Natural killer cell (primary cell): Measurements from ENCODE around the gene ASPA. TPM values are rescaled to one million over a fixed set of nuclear protein-coding genes. Genes with fewer than 3 reads are reported as not detected.

ENCODE experiments used
- ATAC-seq, 3 donors: fragments of 150-1000 bp in 2 of 3; fragments of 200-7000 bp in 1 of 3; cut with Tn5 transposase; 1 replicate in 1 of 3; 2 replicates in 2 of 3; pipeline ENCODE4 v1.10.0; 2021; ENCODE audit warnings: mild to moderate bottlenecking in 2 of 3, moderate library complexity in 2 of 3
- DNase-seq, 2 donors: peaks; one replicate each; pipeline versions ENCODE4 v3.0.0 to v3.0.0-alpha.2; 2013 to 2021; ENCODE audit warnings: mixed read lengths in 1 of 2
- H3K27ac ChIP-seq: one replicate; pipeline ENCODE4 v1.5.1; 2013; ENCODE audit warnings: mild to moderate bottlenecking, low read length
- H3K27me3 ChIP-seq: one replicate; pipeline ENCODE4 v1.6.1; 2013; ENCODE audit warnings: low read length; ENCODE audit not compliant: control insufficient read depth, insufficient read depth
- H3K36me3 ChIP-seq: one replicate; pipeline ENCODE4 v1.6.1; 2013; ENCODE audit warnings: low read length; ENCODE audit not compliant: control insufficient read depth, insufficient read depth
- H3K4me1 ChIP-seq: one replicate; pipeline ENCODE4 v1.6.1; 2013; ENCODE audit warnings: low read length; ENCODE audit not compliant: control insufficient read depth, insufficient read depth
- H3K4me3 ChIP-seq: one replicate; pipeline ENCODE4 v1.5.1; 2013; ENCODE audit warnings: low read length
- H3K9me3 ChIP-seq: one replicate; pipeline ENCODE4 v1.6.1; 2013; ENCODE audit warnings: low read length; ENCODE audit not compliant: control insufficient read depth, insufficient read depth
- H3K27ac Mint-ChIP-seq, 2 donors: one replicate each; pipeline ENCODE4 v1.8.0; 2022; ENCODE audit warnings: mild to moderate bottlenecking in 2 of 2, mixed read lengths in 2 of 2, moderate library complexity in 1 of 2
- H3K27me3 Mint-ChIP-seq, 2 donors: one replicate each; pipeline ENCODE4 v1.8.0; 2022; ENCODE audit warnings: low read depth in 2 of 2, mixed read lengths in 2 of 2
- H3K36me3 Mint-ChIP-seq: one replicate; pipeline ENCODE4 v1.8.0; 2022; ENCODE audit warnings: mixed read lengths
- H3K4me1 Mint-ChIP-seq, 2 donors: one replicate each; pipeline ENCODE4 v1.8.0; 2022; ENCODE audit warnings: mixed read lengths in 2 of 2
- H3K4me3 Mint-ChIP-seq: one replicate; pipeline ENCODE4 v1.8.0; 2022; ENCODE audit warnings: mild to moderate bottlenecking, moderate library complexity, mixed read lengths
- H3K9me3 Mint-ChIP-seq, 2 donors: one replicate each; pipeline ENCODE4 v1.8.0; 2022; ENCODE audit warnings: mixed read lengths in 2 of 2
- CTCF ChIP-seq: fragments of 200-600 bp; IDR thresholded peaks from one replicate; pipeline ENCODE4 v1.8.0; 2022; ENCODE audit warnings: antibody characterized with exemption
- WGBS: methylation state at CpG from one replicate; pipeline ENCODE4 v1.1.7; 2013; ENCODE audit warnings: missing lambda C conversion rate; ENCODE audit not compliant: insufficient coverage; 5-methylcytosine and 5-hydroxymethylcytosine counted together
- intact Hi-C: fragments of 100-400 bp; cut with micrococcal nuclease; formaldehyde crosslinking; loops from one replicate; pipeline ENCODE4 v1.14.2; 2022
- total RNA-seq, 4 donors: library from RNA; stranded (reverse); fragments of 120-200 nt in 1 of 4; gene quantifications; one replicate each; pipeline versions ENCODE4 v1.2.3 to v1.2.4, GENCODE V29; 2013 to 2022

Gene ASPA
- total RNA-seq, 3 donors from 2014 or later (not counting 1 experiment from before 2014, with no cell fraction given): not detected

GRCh38 chr17:3475251-3475685 is 529 bp upstream of the ASPA start:
- WGBS: 79% methylated on average over 4 of the region's 4 CpGs

DNA sequence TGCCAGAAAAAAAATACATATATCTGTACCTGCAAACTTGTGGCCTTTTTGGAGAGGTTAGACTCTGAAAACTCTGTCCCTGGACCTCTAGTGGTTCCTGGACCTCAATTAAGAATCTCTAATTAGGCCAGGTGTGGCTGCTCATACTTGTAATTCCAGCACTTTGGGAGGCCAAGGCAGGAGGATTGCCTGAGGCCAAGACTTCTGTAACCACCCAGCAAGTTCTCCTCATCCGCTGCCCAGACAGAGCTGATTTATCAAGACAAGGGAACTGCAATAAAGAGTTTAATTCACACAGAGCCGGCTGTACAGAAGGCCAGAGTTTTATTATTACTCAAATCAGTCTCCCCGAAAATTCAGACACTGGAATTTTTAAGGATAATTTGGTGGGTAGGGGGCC is 4.2 kb downstream of the ASPA start:
- 95% methylated on average over 3 of the region's 3 CpGs for WGBS
- H3K27me3 Mint-ChIP-seq: peaks cover 0 to 17% of the 10 kb centered on the region in 2 donors
- intact Hi-C loops: no loop called here
- Histone ChIP-seq H3K4me3 (no peak overlapping the region), H3K27ac (no peak overlapping the region), H3K27me3 (no peaks in the 10 kb centered on the region), H3K36me3 (no peaks in the 10 kb centered on the region), H3K4me1 (no peaks in the 10 kb centered on the region), H3K9me3 (no peaks in the 10 kb centered on the region)
- H3K4me1 Mint-ChIP-seq: peaks cover 5 to 7% of the 10 kb centered on the region in 2 donors
- no peak overlapping the region for H3K27ac Mint-ChIP-seq
- no peak for ATAC-seq
- no peaks in the 10 kb centered on the region for H3K9me3 Mint-ChIP-seq
- H3K36me3 Mint-ChIP-seq: no peaks in the 10 kb centered on the region
- DNase-seq: no peak
- no peak overlapping the region for H3K4me3 Mint-ChIP-seq
- TF ChIP-seq CTCF: no peak

More at GRCh38 chr17:3475251-3475685, 529 bp upstream of the ASPA start:
- no peaks in the 10 kb centered on the region for H3K27me3 ChIP-seq
- TF ChIP-seq CTCF: no peak
- H3K4me1 ChIP-seq: no peaks in the 10 kb centered on the region
- no peaks in the 10 kb centered on the region for H3K9me3 ChIP-seq
- Mint-ChIP-seq H3K4me3 (no peak overlapping the region), H3K36me3 (no peaks in the 10 kb centered on the region), H3K9me3 (no peaks in the 10 kb centered on the region), H3K27me3 (peaks cover 0 to 10% of the 10 kb centered on the region in 2 donors), H3K4me1 (peaks cover 5 to 7% of the 10 kb centered on the region in 2 donors), H3K27ac (no peak overlapping the region)
- intact Hi-C loops: no loop called here
- no peak overlapping the region for H3K27ac ChIP-seq
- H3K36me3 ChIP-seq: no peaks in the 10 kb centered on the region
- DNase-seq: no peak
- H3K4me3 ChIP-seq: no peak overlapping the region
- ATAC-seq: no peak

- intact Hi-C loops: no loop called here
- H3K27ac Mint-ChIP-seq: no peak overlapping the region
- H3K4me1 Mint-ChIP-seq: no peaks in the 10 kb centered on the region
- DNase-seq (no peak), ATAC-seq (no peak)
- no peaks in the 10 kb centered on the region for H3K9me3 Mint-ChIP-seq
- Histone ChIP-seq H3K4me1 (no peaks in the 10 kb centered on the region), H3K27me3 (no peaks in the 10 kb centered on the region), H3K27ac (no peak overlapping the region), H3K9me3 (no peaks in the 10 kb centered on the region), H3K36me3 (no peaks in the 10 kb centered on the region), H3K4me3 (no peak overlapping the region)
- TF ChIP-seq CTCF: no peak
- no peaks in the 10 kb centered on the region for H3K36me3 Mint-ChIP-seq
- peaks cover 6 to 22% of the 10 kb centered on the region in 2 donors for H3K27me3 Mint-ChIP-seq
- no peak overlapping the region for H3K4me3 Mint-ChIP-seq
- WGBS: 90% methylated on average over 1 of the region's 3 CpGs
These were observed 7.1 kb downstream of the ASPA start for GRCh38 chr17:3482852-3483251.

DNA sequence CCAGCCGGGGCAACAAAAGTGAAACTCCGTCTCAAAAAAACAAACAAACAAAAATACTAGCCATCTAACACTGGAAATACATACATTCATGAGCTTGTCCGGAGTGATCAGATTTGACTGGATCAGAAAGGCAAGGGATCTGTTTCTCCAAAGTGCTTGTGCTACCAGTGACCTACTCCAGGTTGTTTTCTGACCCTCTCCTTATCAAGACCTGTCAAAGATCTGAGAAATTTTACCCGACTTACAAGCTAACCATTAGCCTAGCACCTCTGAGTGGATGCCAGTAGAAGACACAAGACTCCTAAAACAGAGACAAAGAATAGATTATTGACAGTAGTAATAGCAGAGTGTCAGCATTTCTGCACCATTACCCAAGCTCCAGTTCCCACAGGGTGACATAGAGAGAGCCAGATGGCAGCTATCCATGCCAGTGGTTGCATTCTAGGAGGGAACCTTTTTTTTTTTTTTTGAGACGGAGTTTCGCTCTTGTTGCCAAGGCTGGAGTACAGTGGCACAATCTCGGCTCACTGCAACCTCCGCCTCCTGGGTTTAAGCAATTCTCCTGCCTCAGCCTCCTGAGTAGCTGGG is 9.8 kb downstream of the ASPA start:
- H3K4me1 ChIP-seq: no peaks in the 10 kb centered on the region
- Mint-ChIP-seq H3K36me3 (no peaks in the 10 kb centered on the region), H3K27me3 (peaks cover 19 to 24% of the 10 kb centered on the region in 2 donors), H3K4me3 (no peak overlapping the region), H3K27ac (no peak overlapping the region), H3K4me1 (no peaks in the 10 kb centered on the region), H3K9me3 (no peaks in the 10 kb centered on the region)
- H3K36me3 ChIP-seq: no peaks in the 10 kb centered on the region
- H3K9me3 ChIP-seq: no peaks in the 10 kb centered on the region
- intact Hi-C loops: no loop called here
- DNase-seq (no peak), ATAC-seq (no peak)
- no peak overlapping the region for H3K27ac ChIP-seq
- H3K27me3 ChIP-seq: no peaks in the 10 kb centered on the region
- no peak for TF ChIP-seq CTCF
- H3K4me3 ChIP-seq: no peak overlapping the region
- WGBS: 90% methylated on average over 7 of the region's 8 CpGs
